HL-60 (cell line): ENCODE data around the gene APBB2.

Experiments
- POLR2AphosphoS5 ChIP-seq: IDR thresholded peaks from 2 replicates; pipeline ENCODE4 v1.6.1; 2012; ENCODE audit warnings: low read depth
- TF ChIP-seq, protein P1 (sequence below): IDR thresholded peaks from one replicate; pipeline ENCODE4 v1.5.1; 2011; ENCODE audit warnings: low read length, control low read depth, inconsistent platforms; ENCODE audit not compliant: insufficient read depth

- TF ChIP-seq, protein P1, sequence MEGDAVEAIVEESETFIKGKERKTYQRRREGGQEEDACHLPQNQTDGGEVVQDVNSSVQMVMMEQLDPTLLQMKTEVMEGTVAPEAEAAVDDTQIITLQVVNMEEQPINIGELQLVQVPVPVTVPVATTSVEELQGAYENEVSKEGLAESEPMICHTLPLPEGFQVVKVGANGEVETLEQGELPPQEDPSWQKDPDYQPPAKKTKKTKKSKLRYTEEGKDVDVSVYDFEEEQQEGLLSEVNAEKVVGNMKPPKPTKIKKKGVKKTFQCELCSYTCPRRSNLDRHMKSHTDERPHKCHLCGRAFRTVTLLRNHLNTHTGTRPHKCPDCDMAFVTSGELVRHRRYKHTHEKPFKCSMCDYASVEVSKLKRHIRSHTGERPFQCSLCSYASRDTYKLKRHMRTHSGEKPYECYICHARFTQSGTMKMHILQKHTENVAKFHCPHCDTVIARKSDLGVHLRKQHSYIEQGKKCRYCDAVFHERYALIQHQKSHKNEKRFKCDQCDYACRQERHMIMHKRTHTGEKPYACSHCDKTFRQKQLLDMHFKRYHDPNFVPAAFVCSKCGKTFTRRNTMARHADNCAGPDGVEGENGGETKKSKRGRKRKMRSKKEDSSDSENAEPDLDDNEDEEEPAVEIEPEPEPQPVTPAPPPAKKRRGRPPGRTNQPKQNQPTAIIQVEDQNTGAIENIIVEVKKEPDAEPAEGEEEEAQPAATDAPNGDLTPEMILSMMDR = no peak
- no peak for TF ChIP-seq POLR2AphosphoS5
Measured at GRCh38 chr4:41196633-41197332, 17.6 kb downstream of the APBB2 start.
